Keratinocyte (primary cell): ENCODE data around the gene CIT. TPM values are rescaled to one million over a fixed set of nuclear protein-coding genes. Genes with fewer than 3 reads are reported as not detected.

ENCODE experiments used
- DNase-seq: peaks from one replicate; pipeline ENCODE4 v3.0.0-alpha.2; 2011; ENCODE audit warnings: low read depth, missing footprints, low spot score
- FAIRE-seq: peaks from 2 replicates; lab custom pipeline; 2011; peaks lifted over from hg19 to GRCh38; lab: Jason Lieb, UNC
- H2AFZ ChIP-seq: 2 replicates; pipeline ENCODE4 v1.6.0; 2012; ENCODE audit warnings: low read length, control low read depth, inconsistent platforms; ENCODE audit not compliant: control insufficient read depth
- H3K27ac ChIP-seq: 2 replicates; pipeline ENCODE4 v1.5.1; 2011; ENCODE audit warnings: low read length; ENCODE audit not compliant: control insufficient read depth, insufficient read depth
- H3K27me3 ChIP-seq: 3 replicates; pipeline ENCODE4 v1.6.0; 2011; ENCODE audit warnings: low read length; ENCODE audit not compliant: control insufficient read depth, insufficient read depth; ENCODE audit errors: extremely low read depth
- H3K36me3 ChIP-seq, 2 experiments: 2 replicates in 1 of 2; 3 replicates in 1 of 2; pipeline ENCODE4 v1.5.1; 2011; ENCODE audit warnings: low read length in 2 of 2, mild to moderate bottlenecking in 1 of 2; ENCODE audit not compliant: control insufficient read depth in 2 of 2, insufficient read depth in 2 of 2; ENCODE audit errors: extremely low read depth in 1 of 2
- H3K4me1 ChIP-seq: 3 replicates; pipeline ENCODE4 v1.5.1; 2011; ENCODE audit warnings: low read length; ENCODE audit not compliant: control insufficient read depth, insufficient read depth; ENCODE audit errors: extremely low read depth
- H3K4me2 ChIP-seq: 3 replicates; pipeline ENCODE4 v1.6.0; 2011; ENCODE audit warnings: low read depth, low read length; ENCODE audit not compliant: control insufficient read depth, insufficient read depth; ENCODE audit errors: extremely low read depth
- H3K4me3 ChIP-seq, 3 experiments: fragments of 200-600 bp in 1 of 3; sonication (generic) in 1 of 3; 2 replicates in 2 of 3; 3 replicates in 1 of 3; pipeline ENCODE4 v1.5.1; 2011 to 2016; ENCODE audit warnings: low read length in 3 of 3, mild to moderate bottlenecking in 3 of 3, control low read depth in 2 of 3, inconsistent platforms in 1 of 3, low read depth in 1 of 3, mixed read lengths in 1 of 3, mixed run types in 1 of 3, moderate library complexity in 1 of 3; ENCODE audit not compliant: control insufficient read depth in 2 of 3, insufficient read depth in 2 of 3; ENCODE audit errors: extremely low read depth in 1 of 3
- H3K79me2 ChIP-seq: 2 replicates; pipeline ENCODE4 v1.6.0; 2012; ENCODE audit warnings: low read length; ENCODE audit not compliant: control insufficient read depth, insufficient read depth
- H3K9ac ChIP-seq: 3 replicates; pipeline ENCODE4 v1.6.0; 2011; ENCODE audit warnings: low read length; ENCODE audit not compliant: control insufficient read depth, insufficient read depth; ENCODE audit errors: extremely low read depth
- H3K9me1 ChIP-seq: 3 replicates; pipeline ENCODE4 v1.6.0; 2011; ENCODE audit warnings: low read length; ENCODE audit not compliant: control insufficient read depth, insufficient read depth; ENCODE audit errors: extremely low read depth
- H3K9me3 ChIP-seq: 2 replicates; pipeline ENCODE4 v1.5.1; 2012; ENCODE audit warnings: low read depth, low read length; ENCODE audit not compliant: control insufficient read depth
- H4K20me1 ChIP-seq: 3 replicates; pipeline ENCODE4 v1.6.0; 2011; ENCODE audit warnings: low read length; ENCODE audit not compliant: control insufficient read depth, insufficient read depth; ENCODE audit errors: extremely low read depth
- EZH2 ChIP-seq: IDR thresholded peaks from one replicate; pipeline ENCODE4 v1.6.1; 2012; ENCODE audit warnings: inconsistent platforms, mild to moderate bottlenecking, low read length, moderate library complexity
- dilution Hi-C: fragments of 300-500 bp; cut with MboI; formaldehyde crosslinking; loops from one replicate; pipeline ENCODE4 v1.7.0; 2020; ENCODE audit warnings: low sequenced_read_pairs; ENCODE audit not compliant: extremely low pct_ligation_motif_present
- polyA plus RNA-seq, 5 experiments: library from polyadenylated mRNA; depleted of rRNA in 3 of 5; stranded (reverse) in 3 of 5; stranded (forward) in 1 of 5; unstranded in 1 of 5; fragments of >200 nt; gene quantifications; 1 replicate in 1 of 5; 2 replicates in 3 of 5; 3 replicates in 1 of 5; pipeline versions ENCODE4 v1.2.1 to v1.2.3, GENCODE V29; 2011 to 2012; ENCODE audit warnings: missing spikeins in 2 of 5, low read depth in 1 of 5, low replicate concordance in 1 of 5
- TF ChIP-seq, protein P1 (sequence below), 3 experiments: IDR thresholded peaks in 1 of 3; conservative IDR thresholded peaks in 1 of 3; optimal IDR thresholded peaks in 1 of 3; 2 replicates in 2 of 3; 3 replicates in 1 of 3; pipeline versions ENCODE3 to v1.5.1; 2011; ENCODE audit warnings: low read length in 3 of 3, mild to moderate bottlenecking in 3 of 3, moderate library complexity in 2 of 3, control low read depth in 1 of 3, inconsistent platforms in 1 of 3; ENCODE audit not compliant: insufficient read depth in 2 of 3; ENCODE audit errors: extremely low read depth in 1 of 3

CIT gene
- polyA plus RNA-seq, 1 donor (not counting 4 experiments of a cell fraction or from before 2014, with no cell fraction given): 6.2 TPM

DNA sequence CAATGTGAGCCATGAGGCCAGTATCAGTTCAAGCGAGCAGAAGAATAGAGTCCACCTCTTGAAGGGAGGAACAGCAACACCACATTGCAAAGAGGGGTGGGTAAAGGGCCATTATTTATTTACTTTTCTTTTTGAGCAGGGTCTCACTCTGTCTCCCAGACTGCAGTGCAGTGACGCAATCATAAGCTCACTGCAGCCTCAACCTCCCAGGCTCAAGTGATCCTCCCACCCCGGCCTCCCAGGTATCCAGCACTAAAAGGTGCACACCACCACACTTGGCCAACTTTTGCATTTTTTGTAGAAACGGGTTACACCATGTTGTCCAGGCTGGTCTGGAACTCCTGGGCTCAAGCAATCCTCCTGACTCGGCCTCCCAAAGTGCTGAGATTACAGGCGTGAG lies 42.9 kb upstream of the CIT start:
- no peaks in the 10 kb centered on the region for H3K27me3 ChIP-seq
- DNase-seq: no peak
- no peak overlapping the region for H3K4me3 ChIP-seq
- no peaks in the 10 kb centered on the region for H3K4me1 ChIP-seq
- no peak overlapping the region for H3K27ac ChIP-seq
- no peaks in the 10 kb centered on the region for H4K20me1 ChIP-seq
- H3K9ac ChIP-seq: no peak overlapping the region
- H3K36me3 ChIP-seq: no peaks in the 10 kb centered on the region
- no peak overlapping the region for H3K4me2 ChIP-seq
- TF ChIP-seq, protein P1, sequence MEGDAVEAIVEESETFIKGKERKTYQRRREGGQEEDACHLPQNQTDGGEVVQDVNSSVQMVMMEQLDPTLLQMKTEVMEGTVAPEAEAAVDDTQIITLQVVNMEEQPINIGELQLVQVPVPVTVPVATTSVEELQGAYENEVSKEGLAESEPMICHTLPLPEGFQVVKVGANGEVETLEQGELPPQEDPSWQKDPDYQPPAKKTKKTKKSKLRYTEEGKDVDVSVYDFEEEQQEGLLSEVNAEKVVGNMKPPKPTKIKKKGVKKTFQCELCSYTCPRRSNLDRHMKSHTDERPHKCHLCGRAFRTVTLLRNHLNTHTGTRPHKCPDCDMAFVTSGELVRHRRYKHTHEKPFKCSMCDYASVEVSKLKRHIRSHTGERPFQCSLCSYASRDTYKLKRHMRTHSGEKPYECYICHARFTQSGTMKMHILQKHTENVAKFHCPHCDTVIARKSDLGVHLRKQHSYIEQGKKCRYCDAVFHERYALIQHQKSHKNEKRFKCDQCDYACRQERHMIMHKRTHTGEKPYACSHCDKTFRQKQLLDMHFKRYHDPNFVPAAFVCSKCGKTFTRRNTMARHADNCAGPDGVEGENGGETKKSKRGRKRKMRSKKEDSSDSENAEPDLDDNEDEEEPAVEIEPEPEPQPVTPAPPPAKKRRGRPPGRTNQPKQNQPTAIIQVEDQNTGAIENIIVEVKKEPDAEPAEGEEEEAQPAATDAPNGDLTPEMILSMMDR (optimal IDR thresholded peaks at IDR 0.05 in 1 of 3, IDR thresholded peaks at IDR 0.05 in 1 of 3, conservative IDR thresholded peaks at IDR 0.05 in 1 of 3; ENCODE audit: extremely low read depth in 1 of 3, insufficient read depth in 2 of 3, low read length in 3 of 3): no peak
- no peak for TF ChIP-seq EZH2
- FAIRE-seq: no peak
- no peaks in the 10 kb centered on the region for H3K79me2 ChIP-seq
- no peaks in the 10 kb centered on the region for H3K9me3 ChIP-seq
- no peaks in the 10 kb centered on the region for H3K9me1 ChIP-seq
- H2AFZ ChIP-seq: no peak overlapping the region
- dilution Hi-C loops: no loop called here

DNA sequence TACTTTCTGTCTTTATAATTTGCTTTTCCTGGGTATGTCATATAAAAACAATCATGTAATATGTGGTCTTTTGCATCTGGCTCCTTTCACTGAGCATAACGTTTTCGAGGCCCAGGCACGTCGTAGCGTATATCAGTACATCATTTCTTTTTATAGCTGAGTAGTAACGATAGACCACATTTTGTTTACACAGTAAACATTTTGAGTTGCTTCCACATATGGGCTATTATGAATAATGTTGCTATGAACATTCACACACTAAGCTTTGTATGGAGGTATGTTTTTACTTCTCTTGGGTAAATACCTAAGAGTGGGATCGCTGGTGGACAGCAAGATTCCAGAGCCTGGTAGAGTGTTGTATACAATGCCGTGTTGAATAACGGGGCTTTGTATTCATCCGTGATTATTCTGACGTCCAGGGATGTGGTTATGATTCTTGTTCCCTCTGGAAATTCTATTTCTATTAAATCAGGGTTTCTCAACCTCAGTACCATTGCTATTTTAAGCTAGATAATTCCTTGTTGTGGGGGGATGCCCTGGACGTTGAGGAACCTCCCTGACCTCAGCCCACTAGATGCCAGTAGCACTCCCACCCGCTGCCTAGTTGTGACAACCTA lies 38.9 kb upstream of the CIT start:
- dilution Hi-C loops: no loop called here
- no peaks in the 10 kb centered on the region for H3K79me2 ChIP-seq
- H3K4me2 ChIP-seq: no peak overlapping the region
- no peak for FAIRE-seq
- H3K9me1 ChIP-seq: no peaks in the 10 kb centered on the region
- H2AFZ ChIP-seq: no peak overlapping the region
- no peak overlapping the region for H3K27ac ChIP-seq
- H4K20me1 ChIP-seq: no peaks in the 10 kb centered on the region
- no peaks in the 10 kb centered on the region for H3K9me3 ChIP-seq
- no peak for DNase-seq
- H3K4me1 ChIP-seq: no peaks in the 10 kb centered on the region
- H3K4me3 ChIP-seq: no peak overlapping the region
- no peaks in the 10 kb centered on the region for H3K36me3 ChIP-seq
- no peak overlapping the region for H3K9ac ChIP-seq
- TF ChIP-seq, protein P1 (optimal IDR thresholded peaks at IDR 0.05 in 1 of 3, IDR thresholded peaks at IDR 0.05 in 1 of 3, conservative IDR thresholded peaks at IDR 0.05 in 1 of 3; ENCODE audit: extremely low read depth in 1 of 3, insufficient read depth in 2 of 3, low read length in 3 of 3): no peak
- no peak for TF ChIP-seq EZH2
- H3K27me3 ChIP-seq: no peaks in the 10 kb centered on the region
